GM15510 (cell line): ENCODE results near the gene LSS.

Source experiments
- POLR2A ChIP-seq: IDR thresholded peaks from 3 replicates; pipeline ENCODE4 v1.6.1; 2011; ENCODE audit warnings: borderline replicate concordance; ENCODE audit not compliant: insufficient read length; ENCODE audit errors: extremely low read depth

The LSS gene

DNA sequence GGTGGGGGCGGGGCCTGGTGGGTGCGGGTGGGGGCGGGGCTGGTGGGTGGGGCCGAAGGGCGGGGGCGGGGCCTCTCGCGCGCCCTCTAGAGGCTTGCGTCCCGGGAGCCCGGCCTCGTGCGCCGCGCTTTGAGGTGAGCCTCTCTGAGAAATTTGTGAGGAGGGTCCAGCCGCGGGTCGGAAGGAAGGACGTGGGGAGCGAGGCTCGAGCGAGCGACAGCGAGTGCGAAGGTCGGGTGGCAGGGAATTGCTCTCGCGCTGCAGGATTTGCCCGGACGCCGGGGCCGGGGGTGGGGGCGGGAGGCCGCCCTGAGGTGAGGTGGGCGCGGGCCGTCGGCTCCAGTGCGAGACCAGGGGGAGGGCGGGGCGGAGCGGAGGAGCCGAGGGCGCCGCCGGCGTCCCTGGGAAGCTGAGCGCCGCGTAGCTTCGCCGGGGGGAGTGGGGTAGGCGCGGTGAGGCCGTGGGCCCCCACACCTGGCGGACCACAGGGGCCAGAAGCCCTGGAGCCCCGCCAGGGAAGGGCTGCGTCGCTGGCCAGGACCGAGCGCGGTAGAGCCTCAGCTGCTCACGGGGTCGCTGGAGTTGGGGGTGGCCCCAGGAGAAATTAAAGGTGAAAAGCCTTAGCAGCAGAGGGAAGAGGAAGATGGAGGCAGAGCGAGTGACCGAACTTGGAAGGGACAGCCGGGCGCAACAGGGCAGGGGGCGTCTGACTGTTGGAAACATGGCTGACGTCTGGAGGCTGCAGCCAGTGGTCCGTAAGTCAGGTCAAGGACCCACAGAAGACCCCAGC lies 754 bp upstream of the LSS start:
- TF ChIP-seq POLR2A: peak; percentile 56

DNA sequence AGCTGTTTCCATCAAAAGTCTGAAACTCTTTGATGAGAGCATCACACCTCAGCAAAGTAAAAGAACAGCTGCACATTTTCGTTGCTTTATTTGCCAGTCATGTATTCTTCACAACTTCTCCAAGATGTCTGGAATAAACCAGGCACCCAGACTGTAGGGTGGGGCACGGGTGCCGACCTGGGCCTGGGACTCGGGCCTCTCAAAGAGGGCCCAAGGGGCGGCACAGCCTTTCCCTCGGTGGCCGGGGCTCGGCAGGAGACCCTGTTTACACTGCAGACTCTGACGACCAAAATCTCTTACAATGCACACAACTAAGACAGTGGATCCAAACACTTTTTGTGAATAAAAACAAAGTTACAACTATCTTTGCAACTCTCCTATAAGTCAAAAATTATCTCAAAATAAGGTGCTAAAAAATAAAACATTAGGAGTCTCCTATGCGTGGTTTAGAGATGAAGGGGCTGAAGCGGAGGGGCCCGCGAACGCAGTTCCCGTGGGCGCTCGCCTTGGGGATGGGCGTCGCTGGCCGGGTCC lies 696 bp downstream of the LSS start:
- TF ChIP-seq POLR2A: no peak

DNA sequence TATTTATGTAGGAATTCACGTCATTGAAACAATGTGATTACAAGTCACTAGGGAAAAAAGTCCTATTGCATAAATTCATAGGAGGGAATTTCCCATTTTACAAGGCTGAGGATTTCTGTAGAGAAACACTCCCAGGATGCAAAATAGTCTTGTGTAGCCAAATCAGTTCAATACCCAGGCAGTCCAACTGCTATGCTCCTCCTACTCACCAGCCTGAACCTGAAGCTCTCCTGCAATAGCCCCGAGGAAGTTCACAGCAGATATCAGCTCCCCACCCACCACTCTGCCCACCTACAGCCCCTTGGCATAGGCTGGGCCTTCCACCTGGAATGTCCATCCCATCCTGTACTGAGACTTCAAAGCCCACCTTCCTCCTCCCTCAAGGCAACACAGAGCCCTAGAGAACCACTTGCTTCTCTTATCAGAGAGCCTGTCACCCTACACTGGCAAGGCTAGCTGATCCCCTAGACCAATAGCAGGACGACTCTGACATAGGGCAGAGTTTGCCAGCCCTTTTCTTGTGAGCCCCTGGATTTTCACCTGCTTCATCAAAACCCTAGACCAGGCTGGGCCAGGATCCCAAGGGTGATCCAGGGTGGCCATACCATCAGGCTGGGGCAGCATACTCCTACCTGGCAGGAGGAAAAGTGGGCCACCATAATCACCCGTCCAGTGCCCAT lies 1.5 kb downstream of the LSS start:
- no peak for TF ChIP-seq POLR2A

DNA sequence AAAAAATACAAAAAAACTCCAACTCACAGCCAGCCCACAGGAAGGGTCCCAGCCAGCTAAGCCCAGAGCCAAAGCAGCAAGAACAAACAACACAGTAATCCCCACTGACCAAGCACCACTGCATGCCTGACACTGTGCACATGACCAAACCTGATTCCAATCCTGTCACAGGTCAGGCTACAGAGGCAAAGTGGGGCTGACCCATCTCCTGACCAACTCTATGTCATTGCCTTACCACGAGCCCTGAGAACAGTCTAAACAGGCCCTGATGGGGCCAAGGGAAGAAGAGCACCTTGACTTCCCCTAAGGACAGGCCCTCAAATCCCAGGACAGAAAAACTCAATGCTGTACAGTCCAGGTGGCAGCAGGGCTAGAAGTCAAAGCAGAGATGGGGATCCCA lies 2.4 kb downstream of the LSS start:
- no peak for TF ChIP-seq POLR2A

DNA sequence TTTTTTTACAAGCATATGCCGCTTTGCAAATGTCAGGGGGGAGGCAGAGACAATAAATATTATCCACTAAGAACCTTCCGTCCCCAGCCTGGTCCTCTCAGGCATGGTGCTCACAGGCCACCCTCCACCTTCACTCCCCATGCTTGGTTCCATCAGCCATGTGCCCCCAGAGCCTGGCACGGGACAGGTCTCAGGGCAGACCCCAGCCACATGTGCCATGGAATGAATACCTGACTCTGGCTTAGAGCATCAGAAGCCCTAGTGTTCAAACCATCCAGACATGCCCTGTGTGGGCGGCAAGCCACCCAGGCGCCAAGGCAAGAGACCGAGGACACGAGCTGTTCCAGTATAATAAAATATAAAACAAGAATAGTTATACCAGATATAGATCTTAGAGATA lies 5.4 kb downstream of the LSS start:
- no peak for TF ChIP-seq POLR2A

DNA sequence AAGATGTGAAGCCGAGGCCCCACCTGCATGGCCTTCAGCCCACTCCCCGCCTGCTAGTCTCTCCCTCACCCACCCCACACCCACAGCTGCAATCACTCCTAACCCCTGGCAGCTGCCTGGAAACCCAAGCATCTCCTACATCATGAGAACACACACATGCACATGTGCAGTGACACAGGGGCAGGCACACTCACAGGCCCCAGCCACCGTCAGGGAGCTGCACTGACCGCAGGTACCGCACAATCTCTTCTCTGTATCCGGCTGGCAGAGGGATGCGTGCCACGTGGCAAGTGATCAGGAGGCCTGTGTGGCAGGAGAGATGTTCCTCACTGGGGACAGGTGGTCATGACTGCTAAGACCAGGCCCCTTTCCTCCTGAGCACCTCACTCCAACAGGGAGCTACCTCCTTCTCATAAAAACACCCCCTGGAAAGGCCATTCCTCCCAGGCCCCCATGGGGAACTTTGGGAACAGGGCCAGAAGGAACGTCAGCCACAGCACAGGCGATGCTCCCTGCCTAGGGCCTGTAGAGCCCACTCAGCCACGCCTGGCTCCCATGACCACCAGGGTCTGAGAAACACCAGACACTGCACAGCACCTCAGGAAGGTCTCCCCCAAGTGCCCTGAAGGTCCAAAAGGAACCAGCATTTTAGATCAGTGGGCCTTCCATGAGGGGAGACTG lies 6.0 kb downstream of the LSS start:
- no peak for TF ChIP-seq POLR2A

DNA sequence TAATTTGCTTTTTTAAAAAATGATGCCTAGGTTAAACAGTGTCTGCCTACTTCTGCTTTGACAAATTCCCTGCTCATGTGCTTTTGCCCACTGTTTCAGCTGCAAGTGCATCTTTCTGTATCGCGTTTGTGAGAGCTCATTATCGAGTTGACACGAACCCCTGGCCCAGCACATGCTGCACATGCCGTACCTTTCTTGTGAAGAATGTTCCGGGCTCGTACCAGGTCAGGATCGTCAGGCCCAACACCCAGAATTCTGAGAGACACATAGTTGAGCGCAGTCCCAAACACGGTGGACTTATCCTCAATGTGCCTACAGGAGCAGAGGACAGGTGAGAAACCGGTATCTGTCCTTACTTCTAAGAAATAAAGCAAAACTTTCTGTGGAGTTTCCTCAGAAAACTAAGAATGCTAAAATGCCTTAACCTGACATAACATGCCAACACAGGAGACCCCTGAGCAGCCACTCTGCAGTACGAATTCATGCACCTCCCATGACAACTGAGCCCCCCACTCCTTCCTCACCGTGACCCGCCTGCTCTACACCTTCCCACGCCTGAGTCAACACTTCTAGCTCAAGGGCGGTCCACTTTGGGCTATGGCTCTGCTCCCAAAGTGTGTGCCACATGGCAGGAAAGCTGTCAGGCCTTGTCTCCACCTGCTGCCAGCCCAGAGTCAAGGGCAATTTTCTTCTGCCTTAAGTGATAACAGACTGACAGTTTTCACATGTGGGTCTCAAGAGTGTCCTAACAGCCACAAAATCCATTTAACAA lies 6.7 kb downstream of the LSS start:
- TF ChIP-seq POLR2A: no peak

DNA sequence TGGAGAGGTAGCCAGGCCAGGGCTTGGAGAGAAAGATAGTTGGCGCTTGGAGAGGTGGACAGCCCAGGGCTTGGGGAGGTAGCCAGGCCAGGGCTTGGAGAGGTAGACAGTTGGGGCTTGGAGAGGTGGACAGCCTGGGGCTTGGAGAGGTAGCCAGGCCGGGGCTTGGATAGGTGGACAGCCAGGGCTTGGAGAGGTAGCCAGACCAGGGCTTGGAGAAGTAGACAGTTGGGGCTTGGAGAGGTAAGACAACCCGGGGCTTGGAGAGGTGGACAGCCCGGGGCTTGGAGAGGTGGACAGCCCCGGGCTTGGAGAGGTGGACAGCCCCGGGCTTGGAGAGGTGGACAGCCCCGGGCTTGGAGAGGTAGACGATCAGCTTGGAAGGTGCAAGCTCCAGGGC lies 7.7 kb downstream of the LSS start:
- no peak for TF ChIP-seq POLR2A

DNA sequence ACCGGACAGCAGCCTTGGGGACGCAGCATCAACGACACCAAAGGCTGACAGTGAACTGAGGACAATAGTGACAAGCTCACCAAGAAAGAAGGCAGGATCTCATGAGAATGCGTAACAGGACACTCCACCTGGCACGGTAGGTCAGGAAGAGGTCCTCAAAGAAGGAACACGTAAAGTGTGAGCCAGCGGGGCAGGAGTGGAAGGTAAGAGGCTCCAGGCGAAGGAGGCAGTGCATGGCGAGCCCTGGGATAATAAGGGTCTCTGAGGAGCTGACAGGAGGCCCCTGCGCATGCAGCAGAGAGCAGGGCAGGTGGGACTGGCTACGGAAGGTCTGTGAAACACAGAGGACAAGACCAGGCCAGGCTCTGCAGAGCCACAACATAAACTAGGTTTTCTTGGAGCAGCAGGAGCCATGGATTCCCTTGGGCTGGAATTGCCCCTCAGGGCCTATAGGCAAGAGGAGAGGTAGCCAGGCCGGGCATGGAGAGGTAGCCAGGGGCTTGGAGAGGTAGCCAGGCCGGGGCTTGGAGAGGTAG lies 8.2 kb downstream of the LSS start:
- TF ChIP-seq POLR2A: no peak

DNA sequence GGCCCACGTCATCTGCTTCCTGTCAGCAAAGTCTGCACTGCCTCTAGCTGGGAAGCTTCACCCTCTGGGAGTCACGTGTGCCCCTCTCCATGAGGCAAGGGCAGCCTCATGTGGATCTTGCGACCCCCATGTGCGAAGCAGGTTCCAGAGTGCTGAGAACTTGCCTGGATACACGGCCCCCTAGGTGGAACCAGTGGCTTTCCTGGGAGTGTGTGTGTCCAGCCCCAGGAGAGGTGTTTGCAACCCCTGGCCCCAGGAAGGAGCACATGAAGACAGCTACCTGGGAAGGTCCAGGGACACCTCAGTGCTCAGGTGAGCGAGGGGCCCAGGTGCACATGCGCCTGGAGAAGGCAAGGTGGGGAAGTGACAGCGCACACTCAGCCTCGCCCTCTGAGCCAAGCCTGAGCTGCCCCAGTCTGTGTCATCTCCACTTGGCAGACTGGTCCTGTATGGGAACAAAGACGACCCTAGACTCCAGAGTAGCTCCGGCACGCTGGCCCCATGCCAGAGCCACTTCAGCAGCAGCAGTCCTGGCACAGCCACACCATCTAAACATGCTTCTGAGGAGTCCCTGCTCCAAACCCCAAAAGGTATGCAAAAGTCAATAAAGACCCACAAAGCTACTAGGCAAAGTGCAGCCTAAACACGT lies 8.9 kb downstream of the LSS start:
- TF ChIP-seq POLR2A: no peak

DNA sequence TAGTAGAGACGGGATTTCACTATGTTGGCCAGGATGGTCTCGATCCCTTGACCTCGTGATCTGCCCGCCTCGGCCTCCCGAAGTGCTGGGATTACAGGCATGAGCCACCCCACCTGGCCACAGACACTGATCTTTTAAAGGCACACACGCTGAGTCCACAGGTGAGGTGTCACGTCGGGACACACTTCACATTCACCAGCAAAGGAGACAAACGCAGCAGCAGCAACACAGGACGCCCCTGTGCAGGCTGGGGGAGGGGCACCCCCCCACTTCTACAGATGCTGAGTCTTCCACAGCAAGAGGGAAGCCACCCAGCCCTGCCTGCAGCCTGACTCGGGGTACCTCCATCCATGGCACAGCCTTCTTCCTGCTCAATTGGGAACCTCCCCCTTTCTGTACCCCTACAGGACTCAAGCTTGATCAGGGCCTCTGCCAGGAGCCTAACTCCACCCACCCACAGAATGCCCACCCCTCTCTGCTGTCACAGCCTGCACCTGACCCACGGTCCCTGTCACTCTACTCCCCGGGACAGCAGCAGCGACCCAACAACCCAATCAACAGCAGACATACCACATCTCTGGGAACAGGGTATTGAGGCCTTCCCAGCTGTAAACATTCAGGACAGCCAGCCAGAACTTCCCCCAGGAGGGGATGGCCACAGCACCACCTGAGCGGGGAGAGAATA lies 9.5 kb downstream of the LSS start:
- no peak for TF ChIP-seq POLR2A

DNA sequence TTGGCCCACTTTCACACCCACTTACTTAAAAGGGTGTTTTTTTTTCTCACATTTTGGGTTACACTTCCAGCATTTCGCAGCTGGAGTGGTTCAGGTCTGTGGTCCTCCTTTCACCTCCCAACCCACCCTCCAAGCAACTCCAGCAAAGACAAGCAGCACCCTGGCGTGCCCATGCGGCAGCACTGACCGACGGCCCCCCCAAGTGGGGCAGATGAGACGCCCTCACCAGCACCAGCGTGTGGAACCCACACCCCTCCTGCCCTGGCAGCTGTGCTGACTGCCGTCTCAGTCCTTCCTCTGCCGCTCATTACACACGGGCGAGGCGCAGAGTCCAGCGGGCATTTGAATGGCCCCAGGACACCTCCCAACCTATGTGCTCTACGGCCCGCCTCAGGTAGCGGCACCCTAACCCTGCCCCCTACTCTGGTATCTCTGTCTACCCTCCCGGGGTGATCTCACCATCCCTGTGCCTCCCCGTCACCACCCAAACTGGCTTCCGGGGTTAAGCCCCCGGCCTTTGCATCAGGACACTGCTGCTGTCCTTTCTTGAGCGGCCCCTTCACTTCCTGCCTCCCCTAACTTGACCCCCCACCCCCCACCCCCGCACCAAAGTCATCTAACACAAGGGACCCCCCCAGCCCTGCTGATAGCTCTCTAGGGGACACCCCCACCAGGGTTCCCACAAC lies 10.9 kb downstream of the LSS start:
- no peak for TF ChIP-seq POLR2A
